MM.1S (cell line): Measurements from ENCODE around the gene ATAD1.

Source experiments
- DNase-seq: peaks from one replicate; pipeline ENCODE4 v3.0.0-alpha.2; 2015
- H2AFZ ChIP-seq: fragments of 300-600 bp; sonication (generic); 2 replicates; pipeline ENCODE4 v1.6.0; 2016; ENCODE audit warnings: antibody characterized with exemption, low read length
- H3F3A ChIP-seq: fragments of 300-600 bp; sonication (generic); 2 replicates; pipeline ENCODE4 v1.6.1; 2016; ENCODE audit warnings: mild to moderate bottlenecking, antibody characterized with exemption, low read length, moderate library complexity, mixed read lengths; ENCODE audit not compliant: insufficient read depth
- H3K27ac ChIP-seq: fragments of 300-600 bp; sonication (generic); 2 replicates; pipeline ENCODE4 v1.5.1; 2016; ENCODE audit warnings: mild to moderate bottlenecking, low read length
- H3K27me3 ChIP-seq: fragments of 300-600 bp; sonication (generic); replicated peaks from 2 replicates; pipeline ENCODE4 v1.6.0; 2016; ENCODE audit warnings: low read length; ENCODE audit not compliant: insufficient read depth
- H3K36me3 ChIP-seq: fragments of 300-600 bp; sonication (generic); replicated peaks from 2 replicates; pipeline ENCODE4 v1.6.1; 2016; ENCODE audit warnings: mild to moderate bottlenecking, low read length, mixed read lengths; ENCODE audit not compliant: insufficient read depth
- H3K4me1 ChIP-seq: fragments of 300-600 bp; sonication (generic); 2 replicates; pipeline ENCODE4 v1.6.1; 2016; ENCODE audit warnings: low read length, mixed read lengths
- H3K4me2 ChIP-seq: fragments of 300-600 bp; sonication (generic); 2 replicates; pipeline ENCODE4 v1.6.0; 2016; ENCODE audit warnings: low read depth, low read length
- H3K4me3 ChIP-seq: fragments of 300-600 bp; sonication (generic); 2 replicates; pipeline ENCODE4 v1.5.1; 2016; ENCODE audit warnings: low read length, mixed read lengths
- H3K79me2 ChIP-seq: fragments of 300-600 bp; sonication (generic); 2 replicates; pipeline ENCODE4 v1.6.1; 2016; ENCODE audit warnings: mixed run types, low read length, mixed read lengths
- H3K9ac ChIP-seq: fragments of 300-600 bp; sonication (generic); 2 replicates; pipeline ENCODE4 v1.6.1; 2016; ENCODE audit warnings: low read length, mixed read lengths
- H3K9me2 ChIP-seq: fragments of 300-600 bp; sonication (generic); replicated peaks from 2 replicates; pipeline ENCODE4 v1.6.1; 2016; ENCODE audit warnings: mild to moderate bottlenecking, low read length, mixed read lengths; ENCODE audit not compliant: insufficient read depth
- H3K9me3 ChIP-seq: fragments of 300-600 bp; sonication (generic); replicated peaks from 2 replicates; pipeline ENCODE4 v1.6.1; 2016; ENCODE audit warnings: mild to moderate bottlenecking, low read length, mixed read lengths; ENCODE audit not compliant: insufficient read depth
- H4K20me1 ChIP-seq: fragments of 300-600 bp; sonication (generic); 2 replicates; pipeline ENCODE4 v1.6.1; 2016; ENCODE audit warnings: mild to moderate bottlenecking, low read length, moderate library complexity, mixed read lengths; ENCODE audit not compliant: insufficient read depth
- EZH2 ChIP-seq: fragments of 300-600 bp; sonication (generic); optimal IDR thresholded peaks from 2 replicates; pipeline ENCODE3; 2017; ENCODE audit warnings: low read depth, mild to moderate bottlenecking, antibody characterized with exemption, low read length, mixed read lengths
- EZH2phosphoT487 ChIP-seq: fragments of 300-600 bp; sonication (generic); IDR thresholded peaks from 2 replicates; pipeline ENCODE4 v1.6.1; 2018; ENCODE audit warnings: antibody characterized with exemption, low read length
- TF ChIP-seq, protein P1 (sequence below): fragments of 300-600 bp; sonication (generic); IDR thresholded peaks from 2 replicates; pipeline ENCODE4 v1.5.1; 2016; ENCODE audit warnings: antibody characterized with exemption, low read length, mixed read lengths

The ATAD1 gene

DNA sequence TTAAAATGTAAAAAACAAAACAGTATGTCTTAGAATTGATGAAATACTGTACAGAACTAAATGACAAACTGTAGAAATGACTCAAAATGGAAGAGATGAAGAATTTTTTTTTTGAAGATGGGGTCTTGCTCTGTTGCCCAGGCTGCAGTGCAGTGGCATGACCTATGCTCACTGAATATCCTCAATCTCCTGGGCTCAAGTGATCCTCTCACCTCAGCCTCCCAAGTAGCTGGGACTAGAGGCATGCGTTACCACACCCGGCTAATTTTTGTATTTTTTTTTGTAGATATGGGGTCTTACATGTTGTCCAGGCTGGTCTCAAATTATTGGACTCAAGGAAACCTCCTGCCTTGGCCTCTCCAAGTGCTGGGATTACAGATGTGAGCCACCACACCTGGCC, 36.5 kb downstream of the ATAD1 start:
- no peaks in the 10 kb centered on the region for H4K20me1 ChIP-seq
- no peaks in the 10 kb centered on the region for H3K9me2 ChIP-seq
- no peak overlapping the region for H3K9ac ChIP-seq
- H3K79me2 ChIP-seq: peaks cover 22% of the 10 kb centered on the region
- H3K4me3 ChIP-seq: no peak overlapping the region
- H3K4me1 ChIP-seq: no peaks in the 10 kb centered on the region
- no peak overlapping the region for H3K4me2 ChIP-seq
- no peak overlapping the region for H2AFZ ChIP-seq
- TF ChIP-seq EZH2 (no peak), EZH2phosphoT487 (no peak)
- TF ChIP-seq, protein P1, sequence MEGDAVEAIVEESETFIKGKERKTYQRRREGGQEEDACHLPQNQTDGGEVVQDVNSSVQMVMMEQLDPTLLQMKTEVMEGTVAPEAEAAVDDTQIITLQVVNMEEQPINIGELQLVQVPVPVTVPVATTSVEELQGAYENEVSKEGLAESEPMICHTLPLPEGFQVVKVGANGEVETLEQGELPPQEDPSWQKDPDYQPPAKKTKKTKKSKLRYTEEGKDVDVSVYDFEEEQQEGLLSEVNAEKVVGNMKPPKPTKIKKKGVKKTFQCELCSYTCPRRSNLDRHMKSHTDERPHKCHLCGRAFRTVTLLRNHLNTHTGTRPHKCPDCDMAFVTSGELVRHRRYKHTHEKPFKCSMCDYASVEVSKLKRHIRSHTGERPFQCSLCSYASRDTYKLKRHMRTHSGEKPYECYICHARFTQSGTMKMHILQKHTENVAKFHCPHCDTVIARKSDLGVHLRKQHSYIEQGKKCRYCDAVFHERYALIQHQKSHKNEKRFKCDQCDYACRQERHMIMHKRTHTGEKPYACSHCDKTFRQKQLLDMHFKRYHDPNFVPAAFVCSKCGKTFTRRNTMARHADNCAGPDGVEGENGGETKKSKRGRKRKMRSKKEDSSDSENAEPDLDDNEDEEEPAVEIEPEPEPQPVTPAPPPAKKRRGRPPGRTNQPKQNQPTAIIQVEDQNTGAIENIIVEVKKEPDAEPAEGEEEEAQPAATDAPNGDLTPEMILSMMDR: no peak
- no peak for DNase-seq
- peaks cover 3% of the 10 kb centered on the region for H3F3A ChIP-seq
- no peak overlapping the region for H3K27ac ChIP-seq
- H3K27me3 ChIP-seq: no peaks in the 10 kb centered on the region
- H3K36me3 ChIP-seq: peaks cover 7% of the 10 kb centered on the region; the same call in 1 of the 2 replicates
- H3K9me3 ChIP-seq: no peaks in the 10 kb centered on the region

DNA sequence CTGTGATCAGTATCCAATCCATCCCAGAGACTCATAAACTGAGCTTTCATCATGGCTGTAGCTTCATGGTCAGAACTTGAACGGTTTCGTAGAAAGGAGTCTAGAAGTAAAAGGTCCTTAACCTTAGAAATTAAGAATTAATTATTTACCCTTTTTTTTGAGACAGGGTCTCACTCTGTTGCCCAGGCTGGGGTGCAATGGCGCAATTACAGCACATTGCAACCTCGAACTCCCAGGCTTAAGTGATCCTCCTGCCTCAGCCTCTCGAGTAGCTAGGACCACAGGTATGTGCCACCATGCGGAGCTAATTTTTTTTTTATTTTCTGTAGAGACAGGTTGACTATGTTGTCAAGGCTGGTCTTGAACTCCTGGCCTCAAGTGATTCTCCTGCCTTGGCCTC, 41.7 kb downstream of the ATAD1 start:
- no peak overlapping the region for H3K9ac ChIP-seq
- no peak for TF ChIP-seq EZH2phosphoT487
- TF ChIP-seq EZH2: no peak
- TF ChIP-seq, protein P1: no peak
- H4K20me1 ChIP-seq: no peaks in the 10 kb centered on the region
- H3K27ac ChIP-seq: no peak overlapping the region
- peaks cover 14% of the 10 kb centered on the region; the same call in 1 of the 2 replicates for H3F3A ChIP-seq
- DNase-seq: no peak
- H3K4me3 ChIP-seq: no peak overlapping the region
- peaks cover 11% of the 10 kb centered on the region for H3K4me1 ChIP-seq
- H3K9me3 ChIP-seq: no peaks in the 10 kb centered on the region
- peaks cover 7% of the 10 kb centered on the region; the same call in 1 of the 2 replicates for H3K36me3 ChIP-seq
- peaks cover 10% of the 10 kb centered on the region; the same call in 1 of the 2 replicates for H3K79me2 ChIP-seq
- H2AFZ ChIP-seq: no peak overlapping the region
- no peaks in the 10 kb centered on the region for H3K27me3 ChIP-seq
- no peaks in the 10 kb centered on the region for H3K9me2 ChIP-seq
- no peak overlapping the region for H3K4me2 ChIP-seq

DNA sequence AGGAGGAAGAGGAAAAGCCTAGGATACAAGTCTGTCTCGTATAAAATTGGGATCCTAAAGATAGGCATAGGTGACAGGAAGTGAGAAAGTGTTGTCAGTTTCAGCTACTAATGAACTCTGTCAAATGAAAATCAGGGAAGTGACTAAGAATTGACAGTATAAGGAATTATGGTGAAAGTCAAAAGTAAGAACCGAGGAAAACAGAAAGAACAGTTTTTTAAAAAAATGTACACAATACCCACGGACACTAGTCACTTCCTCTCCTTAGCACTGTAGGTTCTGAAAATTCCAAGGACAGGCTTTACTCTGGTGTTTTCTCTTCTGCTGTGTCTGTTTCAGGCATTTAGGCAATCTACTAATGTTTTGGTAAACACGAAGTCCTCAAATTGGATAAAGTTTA, 42.3 kb downstream of the ATAD1 start:
- Histone ChIP-seq H3K9ac (no peak overlapping the region), H3K4me3 (no peak overlapping the region), H3K27ac (no peak overlapping the region), H3K79me2 (peaks cover 10% of the 10 kb centered on the region; the same call in 1 of the 2 replicates), H4K20me1 (no peaks in the 10 kb centered on the region), H2AFZ (no peak overlapping the region), H3K27me3 (no peaks in the 10 kb centered on the region), H3K36me3 (peaks cover 7% of the 10 kb centered on the region; the same call in 1 of the 2 replicates), H3K4me2 (peak overlapping the region; percentile 25), H3F3A (peaks cover 14% of the 10 kb centered on the region; the same call in 1 of the 2 replicates), H3K9me2 (no peaks in the 10 kb centered on the region), H3K4me1 (peaks cover 11% of the 10 kb centered on the region), H3K9me3 (no peaks in the 10 kb centered on the region)
- no peak for DNase-seq
- TF ChIP-seq EZH2 (no peak), EZH2phosphoT487 (no peak)
- TF ChIP-seq, protein P1: no peak
